GM12878 (cell line): ENCODE results near the gene CCL11. TPM values are rescaled to one million over a fixed set of nuclear protein-coding genes. Genes with fewer than 3 reads are reported as not detected.

ENCODE experiments used
- ATAC-seq: fragments of 200-7000 bp; cut with Tn5 transposase; 3 replicates; pipeline ENCODE4 v1.9.1; 2020; ENCODE audit warnings: mild to moderate bottlenecking, moderate library complexity
- BruUV-seq: library from RNA; stranded (reverse); fragments of 400-500 nt; replicated peaks from 2 replicates; lab custom pipeline; 2021; lab: Mats Ljungman, UMichigan
- CTCF ChIA-PET: fragments of 300-600 bp; sonication (Branson Sonifier 250); formaldehyde crosslinking; extraction: SDS; loops from one replicate; lab custom pipeline; 2021; ENCODE audit warnings: inconsistent platforms; lab: Yijun Ruan, JAX
- POLR2A ChIA-PET: fragments of 350-600 bp; formaldehyde crosslinking; extraction: SDS; loops from one replicate; lab custom pipeline; 2021; ENCODE audit warnings: inconsistent platforms; lab: Charles Lee
- RAD21 ChIA-PET: fragments of 300-600 bp; sonication (Branson Sonifier 250); formaldehyde crosslinking; loops from one replicate; lab custom pipeline; 2023; ENCODE audit warnings: antibody characterized with exemption; ENCODE audit not compliant: unreplicated experiment; lab: Charles Lee
- SMC1A ChIA-PET: fragments of 300-600 bp; sonication (Branson Sonifier 250); formaldehyde crosslinking; loops from one replicate; lab custom pipeline; 2023; ENCODE audit not compliant: unreplicated experiment, uncharacterized antibody; lab: Charles Lee
- DNase-seq: peaks from one replicate; pipeline ENCODE4 v3.0.0-alpha.2; 2011; ENCODE audit warnings: low read depth, low spot score
- FAIRE-seq: peaks from 3 replicates; lab custom pipeline; 2011; peaks lifted over from hg19 to GRCh38; lab: Jason Lieb, UNC
- H2AFZ ChIP-seq: 2 replicates; pipeline ENCODE4 v1.6.0; 2011; ENCODE audit warnings: low read depth, low read length, control low read depth; ENCODE audit not compliant: control insufficient read depth
- H3K27ac ChIP-seq: 2 replicates; pipeline ENCODE4 v1.5.1; 2011; ENCODE audit warnings: control low read depth; ENCODE audit not compliant: control insufficient read depth, insufficient read depth
- H3K27me3 ChIP-seq, 2 experiments: replicated peaks in 1 of 2; 2 replicates each; pipeline versions ENCODE4 v1.6.0 to v1.6.1; 2011; ENCODE audit warnings: low read length in 1 of 2; ENCODE audit not compliant: control insufficient read depth in 2 of 2, insufficient read depth in 2 of 2
- H3K36me3 ChIP-seq, 2 experiments: 2 replicates each; pipeline ENCODE4 v1.5.1; 2011; ENCODE audit warnings: low read length in 1 of 2; ENCODE audit not compliant: control insufficient read depth in 2 of 2, insufficient read depth in 2 of 2
- H3K4me1 ChIP-seq: 2 replicates; pipeline ENCODE4 v1.6.1; 2011; ENCODE audit warnings: mild to moderate bottlenecking, low read length, moderate library complexity, mixed read lengths; ENCODE audit not compliant: control insufficient read depth, insufficient read depth
- H3K4me2 ChIP-seq: 2 replicates; pipeline ENCODE4 v1.6.0; 2011; ENCODE audit warnings: control low read depth; ENCODE audit not compliant: control insufficient read depth, insufficient read depth
- H3K4me3 ChIP-seq: fragments of 200-600 bp; sonication (generic); 2 replicates; pipeline ENCODE4 v1.5.1; 2016
- H3K79me2 ChIP-seq: 2 replicates; pipeline ENCODE4 v1.6.0; 2011; ENCODE audit warnings: low read length; ENCODE audit not compliant: control insufficient read depth, insufficient read depth
- H3K9ac ChIP-seq: 2 replicates; pipeline ENCODE4 v1.8.0; 2011; ENCODE audit warnings: low read length, control low read depth, mixed read lengths; ENCODE audit not compliant: control insufficient read depth, insufficient read depth
- H3K9me3 ChIP-seq: replicated peaks from 3 replicates; pipeline ENCODE4 v1.5.1; 2011; ENCODE audit warnings: mild to moderate bottlenecking, low read length; ENCODE audit not compliant: control insufficient read depth, insufficient read depth
- H4K20me1 ChIP-seq: 2 replicates; pipeline ENCODE4 v1.6.0; 2011; ENCODE audit not compliant: control insufficient read depth, insufficient read depth
- FOS ChIP-seq: IDR thresholded peaks from 3 replicates; pipeline ENCODE4 v1.6.1; 2011; ENCODE audit warnings: borderline replicate concordance; ENCODE audit not compliant: insufficient read length; ENCODE audit errors: extremely low read depth
- HDGF ChIP-seq: fragments of 450-650 bp; IDR thresholded peaks from 2 replicates; pipeline ENCODE4 v1.6.1; 2016; ENCODE audit warnings: antibody characterized with exemption
- JUNB ChIP-seq: IDR thresholded peaks from 2 replicates; pipeline ENCODE4 v1.6.1; 2016; ENCODE audit warnings: antibody characterized with exemption, mild to moderate bottlenecking
- MEF2B ChIP-seq: fragments of 450-650 bp; IDR thresholded peaks from 2 replicates; pipeline ENCODE4 v1.6.1; 2018; ENCODE audit warnings: mild to moderate bottlenecking, moderate library complexity; ENCODE audit not compliant: partially characterized antibody, poor library complexity, severe bottlenecking
- NRF1 ChIP-seq: conservative IDR thresholded peaks from 2 replicates; pipeline ENCODE4 v1.6.1; 2011; ENCODE audit warnings: mild to moderate bottlenecking, low read depth, low read length, improper control_type of control experiment
- POLR2A ChIP-seq: IDR thresholded peaks from 2 replicates; pipeline ENCODE4 v1.6.1; 2011; ENCODE audit warnings: low read depth, mild to moderate bottlenecking, low read length
- RCOR1 ChIP-seq: conservative IDR thresholded peaks from 2 replicates; pipeline ENCODE4 v1.6.1; 2012; ENCODE audit warnings: low read depth, low read length, improper control_type of control experiment
- SMC3 ChIP-seq: IDR thresholded peaks from 2 replicates; pipeline ENCODE4 v1.6.1; 2011; ENCODE audit warnings: low read length, improper control_type of control experiment, borderline replicate concordance
- ZNF207 ChIP-seq: fragments of 450-650 bp; IDR thresholded peaks from 2 replicates; pipeline ENCODE4 v1.6.1; 2014; ENCODE audit warnings: antibody characterized with exemption, mild to moderate bottlenecking, borderline replicate concordance
- ZNF687 ChIP-seq: fragments of 450-650 bp; IDR thresholded peaks from 2 replicates; pipeline ENCODE4 v1.6.1; 2017; ENCODE audit warnings: mild to moderate bottlenecking, moderate library complexity
- WGBS: methylation state at CpG from one replicate; pipeline ENCODE4 v1.1.6; 2016; ENCODE audit warnings: low lambda C conversion rate; ENCODE audit not compliant: insufficient replicate concordance, insufficient coverage; ENCODE audit errors: missing lambda C conversion rate; 5-methylcytosine and 5-hydroxymethylcytosine counted together
- in situ Hi-C: fragments of 300-500 bp; cut with MboI; formaldehyde crosslinking; loops from 9 replicates; pipeline ENCODE4 v1.14.3; 2018; ENCODE audit warnings: mixed read lengths
- intact Hi-C: fragments of 100-400 bp; cut with micrococcal nuclease; formaldehyde crosslinking; loops from one replicate; pipeline ENCODE4 v1.14.2; 2022; ENCODE audit not compliant: unreplicated experiment
- polyA plus RNA-seq, 11 experiments: library from polyadenylated mRNA; depleted of rRNA in 4 of 11; unstranded in 6 of 11; stranded (reverse) in 5 of 11; fragments of >200 nt; fragmentation: Nextera tagmentation in 4 of 11; fragmentation: Illumina TruSeq in 1 of 11; extraction: Ambion mirVana in 4 of 11; extraction: Trizol in 1 of 11; gene quantifications; 1 replicate in 1 of 11; 2 replicates in 10 of 11; pipeline versions ENCODE4 v1.2.1 to v1.2.3, GENCODE V29; 2011 to 2016; ENCODE audit warnings: inconsistent platforms in 2 of 11, missing spikeins in 2 of 11, low read depth in 1 of 11
- total RNA-seq, 4 experiments: library from RNA; depleted of rRNA in 3 of 4; stranded (reverse); fragments of >200 nt in 3 of 4; fragmentation: Illumina TruSeq in 1 of 4; extraction: Trizol in 1 of 4; gene quantifications; 2 replicates each; pipeline versions ENCODE4 v1.2.1 to v1.2.3, GENCODE V29; 2013 to 2021
- TF ChIP-seq, protein P1 (sequence below): fragments of 450-650 bp; conservative IDR thresholded peaks from 2 replicates; pipeline ENCODE4 v1.6.1; 2017; ENCODE audit warnings: mild to moderate bottlenecking, moderate library complexity
- TF ChIP-seq, protein P2 (sequence below): fragments of 450-650 bp; IDR thresholded peaks from 2 replicates; pipeline ENCODE4 v1.6.1; 2017; ENCODE audit warnings: mild to moderate bottlenecking, moderate library complexity

Gene CCL11
- total and polyA plus RNA-seq, 10 of the 15 experiments (the other 5 are each of a cell fraction or from before 2014, with no cell fraction given) = not detected

GRCh38 chr17:34265711-34266110 lies 19.8 kb upstream of the CCL11 start (continued):
- TF ChIP-seq, protein P1, sequence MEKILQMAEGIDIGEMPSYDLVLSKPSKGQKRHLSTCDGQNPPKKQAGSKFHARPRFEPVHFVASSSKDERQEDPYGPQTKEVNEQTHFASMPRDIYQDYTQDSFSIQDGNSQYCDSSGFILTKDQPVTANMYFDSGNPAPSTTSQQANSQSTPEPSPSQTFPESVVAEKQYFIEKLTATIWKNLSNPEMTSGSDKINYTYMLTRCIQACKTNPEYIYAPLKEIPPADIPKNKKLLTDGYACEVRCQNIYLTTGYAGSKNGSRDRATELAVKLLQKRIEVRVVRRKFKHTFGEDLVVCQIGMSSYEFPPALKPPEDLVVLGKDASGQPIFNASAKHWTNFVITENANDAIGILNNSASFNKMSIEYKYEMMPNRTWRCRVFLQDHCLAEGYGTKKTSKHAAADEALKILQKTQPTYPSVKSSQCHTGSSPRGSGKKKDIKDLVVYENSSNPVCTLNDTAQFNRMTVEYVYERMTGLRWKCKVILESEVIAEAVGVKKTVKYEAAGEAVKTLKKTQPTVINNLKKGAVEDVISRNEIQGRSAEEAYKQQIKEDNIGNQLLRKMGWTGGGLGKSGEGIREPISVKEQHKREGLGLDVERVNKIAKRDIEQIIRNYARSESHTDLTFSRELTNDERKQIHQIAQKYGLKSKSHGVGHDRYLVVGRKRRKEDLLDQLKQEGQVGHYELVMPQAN = no peak
- TF ChIP-seq FOS = no peak
- TF ChIP-seq SMC3 = no peak

GRCh38 chr17:34269969-34270368 lies 15.6 kb upstream of the CCL11 start, which contains the start of gene CCL7:
Gene CCL7 (plus strand): TSS chr17:34270221. CDS start chr17:34270291, 70 bp downstream.
- H3K4me2 ChIP-seq = no peak within 1 kb of the TSS
- H3K27ac ChIP-seq = no peak within 1 kb of the TSS
- 0% methylated on average over 1 of the region's 1 CpG for WGBS
- no peak for ATAC-seq
- H3K27me3 ChIP-seq = no peaks in the 10 kb centered on the region; a peak in 1 of 4 replicates
- H3K9me3 ChIP-seq = no peaks in the 10 kb centered on the region
- POLR2A ChIA-PET = no interaction called here
- no peak for TF ChIP-seq JUNB
- no peak for TF ChIP-seq RCOR1
- TF ChIP-seq NRF1 = no peak
- TF ChIP-seq ZNF687 = no peak
- no peak for TF ChIP-seq POLR2A
- TF ChIP-seq ZNF207 = no peak
- no peak for TF ChIP-seq HDGF
- no peak for TF ChIP-seq MEF2B
- TF ChIP-seq, protein P2, sequence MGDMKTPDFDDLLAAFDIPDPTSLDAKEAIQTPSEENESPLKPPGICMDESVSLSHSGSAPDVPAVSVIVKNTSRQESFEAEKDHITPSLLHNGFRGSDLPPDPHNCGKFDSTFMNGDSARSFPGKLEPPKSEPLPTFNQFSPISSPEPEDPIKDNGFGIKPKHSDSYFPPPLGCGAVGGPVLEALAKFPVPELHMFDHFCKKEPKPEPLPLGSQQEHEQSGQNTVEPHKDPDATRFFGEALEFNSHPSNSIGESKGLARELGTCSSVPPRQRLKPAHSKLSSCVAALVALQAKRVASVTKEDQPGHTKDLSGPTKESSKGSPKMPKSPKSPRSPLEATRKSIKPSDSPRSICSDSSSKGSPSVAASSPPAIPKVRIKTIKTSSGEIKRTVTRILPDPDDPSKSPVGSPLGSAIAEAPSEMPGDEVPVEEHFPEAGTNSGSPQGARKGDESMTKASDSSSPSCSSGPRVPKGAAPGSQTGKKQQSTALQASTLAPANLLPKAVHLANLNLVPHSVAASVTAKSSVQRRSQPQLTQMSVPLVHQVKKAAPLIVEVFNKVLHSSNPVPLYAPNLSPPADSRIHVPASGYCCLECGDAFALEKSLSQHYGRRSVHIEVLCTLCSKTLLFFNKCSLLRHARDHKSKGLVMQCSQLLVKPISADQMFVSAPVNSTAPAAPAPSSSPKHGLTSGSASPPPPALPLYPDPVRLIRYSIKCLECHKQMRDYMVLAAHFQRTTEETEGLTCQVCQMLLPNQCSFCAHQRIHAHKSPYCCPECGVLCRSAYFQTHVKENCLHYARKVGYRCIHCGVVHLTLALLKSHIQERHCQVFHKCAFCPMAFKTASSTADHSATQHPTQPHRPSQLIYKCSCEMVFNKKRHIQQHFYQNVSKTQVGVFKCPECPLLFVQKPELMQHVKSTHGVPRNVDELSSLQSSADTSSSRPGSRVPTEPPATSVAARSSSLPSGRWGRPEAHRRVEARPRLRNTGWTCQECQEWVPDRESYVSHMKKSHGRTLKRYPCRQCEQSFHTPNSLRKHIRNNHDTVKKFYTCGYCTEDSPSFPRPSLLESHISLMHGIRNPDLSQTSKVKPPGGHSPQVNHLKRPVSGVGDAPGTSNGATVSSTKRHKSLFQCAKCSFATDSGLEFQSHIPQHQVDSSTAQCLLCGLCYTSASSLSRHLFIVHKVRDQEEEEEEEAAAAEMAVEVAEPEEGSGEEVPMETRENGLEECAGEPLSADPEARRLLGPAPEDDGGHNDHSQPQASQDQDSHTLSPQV = no peak
- TF ChIP-seq, all 136 proteins: peak for 0
- H4K20me1 ChIP-seq = no peaks in the 10 kb centered on the region
- in situ Hi-C loops = no loop called here
- no TSS peak for BruUV-seq
- CTCF ChIA-PET = interaction anchor here (0.7 kb wide), 1 partner anchor 10 kb away, joined by 3 read pairs; no protein-coding TSS in a partner anchor
- no peak within 1 kb of the TSS for H3K9ac ChIP-seq
- RAD21 ChIA-PET = no interaction called here
- H2AFZ ChIP-seq = no peak within 1 kb of the TSS
- SMC1A ChIA-PET = no interaction called here
- no peaks in the 10 kb centered on the region for H3K36me3 ChIP-seq
- DNase-seq (no peak), FAIRE-seq (no peak)
- H3K79me2 ChIP-seq = no peaks in the 10 kb centered on the region
- no peaks in the 10 kb centered on the region for H3K4me1 ChIP-seq
- intact Hi-C loops = no loop called here
- no peak within 1 kb of the TSS for H3K4me3 ChIP-seq
